Aorta (tissue), 5 donors: ENCODE measurements around the gene WBP4. TPM values are rescaled to one million over a fixed set of nuclear protein-coding genes. Genes with fewer than 3 reads are reported as not detected.

Experiments used
- ATAC-seq: fragments of 200-7000 bp; cut with Tn5 transposase; one replicate; pipeline ENCODE4 v1.9.1; 2022; ENCODE audit warnings: moderate library complexity; ENCODE audit not compliant: low FRiP score
- DNase-seq, 2 donors: peaks; one replicate each; pipeline ENCODE4 v3.0.0-alpha.2; 2020
- H3K27ac ChIP-seq, 2 donors: one replicate each; pipeline ENCODE4 v1.5.1; 2013; ENCODE audit warnings: low read length in 2 of 2, mild to moderate bottlenecking in 2 of 2, moderate library complexity in 2 of 2, control low read depth in 1 of 2, inconsistent platforms in 1 of 2, low read depth in 1 of 2
- H3K27me3 ChIP-seq, 2 donors: one replicate each; pipeline ENCODE4 v1.6.1; 2013; ENCODE audit warnings: control low read depth in 1 of 2, low read length in 1 of 2, mild to moderate bottlenecking in 1 of 2, moderate library complexity in 1 of 2; ENCODE audit not compliant: insufficient read depth in 2 of 2, control insufficient read depth in 1 of 2
- H3K36me3 ChIP-seq, 2 donors: one replicate each; pipeline ENCODE4 v1.6.1; 2013; ENCODE audit warnings: control low read depth in 1 of 2, low read length in 1 of 2, mild to moderate bottlenecking in 1 of 2; ENCODE audit not compliant: insufficient read depth in 2 of 2, control insufficient read depth in 1 of 2
- H3K4me1 ChIP-seq, 2 donors: one replicate each; pipeline ENCODE4 v1.6.1; 2013; ENCODE audit warnings: low read length in 2 of 2, control low read depth in 1 of 2, mild to moderate bottlenecking in 1 of 2, moderate library complexity in 1 of 2; ENCODE audit not compliant: insufficient read depth in 2 of 2, control insufficient read depth in 1 of 2
- H3K4me3 ChIP-seq, 2 donors: one replicate each; pipeline ENCODE4 v1.5.1; 2013; ENCODE audit warnings: low read length in 2 of 2, control low read depth in 1 of 2, mild to moderate bottlenecking in 1 of 2
- H3K9me3 ChIP-seq: one replicate; pipeline ENCODE4 v1.6.1; 2013; ENCODE audit warnings: mild to moderate bottlenecking, low read length; ENCODE audit not compliant: control insufficient read depth
- WGBS, 2 donors: extraction: QIAGEN DNeasy Blood & Tissue Kit; methylation state at CpG; one replicate each; pipeline ENCODE4 v1.1.7; 2013; 5-methylcytosine and 5-hydroxymethylcytosine counted together
- intact Hi-C, 2 donors: fragments of 100-400 bp; cut with DNase I; formaldehyde crosslinking; loops; one replicate each; pipeline versions ENCODE4 v1.14.2 to v1.15.0; 2022
- polyA plus RNA-seq, 2 donors: library from polyadenylated mRNA; stranded (reverse); fragments of 200-250 nt; gene quantifications; one replicate each; pipeline ENCODE4 v1.2.3, GENCODE V29; 2013
- total RNA-seq, 2 donors: library from RNA; stranded (reverse); fragmentation: NEBNext Ultra II Directional; extraction: Animal tissue kit (Norgen Biotek cat#: 25700); gene quantifications; one replicate each; pipeline ENCODE4 v1.2.1, GENCODE V29; 2021
- donor health status: healthy with polysubstance abuse.
- donor health status: Bipolar disorder and iron deficiency.
- donor health status: DM: no; HTN: no; CAD: no.
- donor health status: DM: no; HTN: no; CAD: no.
- donor health status: DM: yes; HTN: yes; CAD: no.

Gene WBP4
- total and polyA plus RNA-seq, 4 donors, result 9.9 to 17.9 (median 12.7) TPM

DNA sequence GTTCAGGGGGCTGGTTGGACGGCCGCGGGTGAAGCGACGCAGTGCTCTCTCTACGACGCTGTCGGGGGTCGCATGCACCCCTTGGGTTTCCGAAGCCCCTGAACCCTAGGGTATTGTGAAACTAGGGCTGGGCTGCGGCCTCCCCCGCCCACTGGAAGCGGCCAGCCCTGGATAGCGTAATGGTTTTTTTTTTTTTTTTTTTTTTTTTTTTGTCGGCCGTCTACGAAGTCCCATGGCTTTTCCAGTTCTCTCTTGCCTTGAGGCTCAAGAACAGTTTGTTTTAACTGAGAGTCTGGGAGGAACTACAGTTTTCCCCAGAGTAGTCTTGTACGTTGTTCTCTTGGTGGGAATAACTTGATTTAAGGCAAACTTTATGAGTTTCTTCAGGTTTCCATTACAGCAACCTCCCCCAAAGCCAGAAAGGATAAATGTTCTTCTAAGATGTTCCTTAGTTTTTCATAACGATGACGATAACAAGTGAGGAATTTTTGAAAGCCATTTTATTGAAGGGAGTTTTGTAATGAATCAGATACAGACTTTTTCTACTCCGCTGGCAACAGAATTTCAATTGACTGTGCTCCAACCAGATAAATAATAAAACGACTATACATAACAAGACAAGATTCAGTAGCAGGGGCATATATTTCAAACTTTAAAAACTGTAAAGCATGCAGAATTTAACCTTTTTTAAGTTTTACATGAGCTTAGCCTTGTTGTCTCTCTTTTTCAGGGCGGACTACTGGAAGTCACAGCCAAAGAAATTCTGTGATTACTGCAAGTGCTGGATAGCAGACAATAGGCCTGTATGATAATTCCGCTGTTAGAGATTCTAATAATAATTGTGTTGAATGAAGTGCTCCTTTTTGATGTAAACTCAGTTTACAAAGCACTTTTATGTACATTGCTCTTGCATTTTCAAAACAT lies 867 bp downstream of the WBP4 start:
- H3K4me1 ChIP-seq, result peaks cover 0 to 7% of the 10 kb centered on the region in 2 donors
- DNase-seq (no peak), ATAC-seq (peak; percentile 81)
- H3K4me3 ChIP-seq, result peak overlapping the region; percentile 36 to 97
- H3K36me3 ChIP-seq, result no peaks in the 10 kb centered on the region
- H3K9me3 ChIP-seq, result no peaks in the 10 kb centered on the region
- intact Hi-C loops, result loop anchor here in 1 of 2 donors (5.0 to 10.0 kb wide), 3 partner anchors 70 to 140 kb away; partner anchors contain the start of genes KBTBD6 and KBTBD7
- H3K27ac ChIP-seq, result peak overlapping the region; percentile 94 to 96
- WGBS, 2 donors, result 1% methylated on average over 21 to 24 of the region's 24 CpGs
- H3K27me3 ChIP-seq, result no peaks in the 10 kb centered on the region

DNA sequence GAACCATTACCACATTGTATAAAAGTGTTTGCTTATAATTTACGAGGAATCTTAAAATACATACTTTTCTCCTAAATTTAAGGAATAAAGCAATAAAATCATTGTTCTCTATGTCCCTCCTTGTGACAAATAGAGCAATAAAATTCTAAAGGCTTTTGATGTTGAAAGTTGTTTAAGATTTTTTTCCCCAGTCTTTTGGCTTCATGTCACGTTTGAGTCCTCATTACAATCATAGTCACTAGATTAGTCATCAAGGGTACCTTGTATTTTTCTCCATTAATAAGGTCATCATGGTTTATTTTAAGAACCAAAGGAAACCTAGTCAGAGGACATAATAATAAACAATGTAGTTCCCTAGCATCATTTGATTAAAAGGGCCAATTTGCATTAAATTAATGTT lies 3.2 kb downstream of the WBP4 start:
- DNase-seq (no peak), ATAC-seq (no peak)
- Histone ChIP-seq H3K4me1 (peaks cover 0 to 5% of the 10 kb centered on the region in 2 donors), H3K9me3 (no peaks in the 10 kb centered on the region), H3K27ac (no peak overlapping the region), H3K27me3 (no peaks in the 10 kb centered on the region), H3K4me3 (no peak overlapping the region), H3K36me3 (peaks cover 0 to 1% of the 10 kb centered on the region in 2 donors)
- intact Hi-C loops, result loop anchor here in 1 of 2 donors (5.0 to 10.0 kb wide), 3 partner anchors 68 to 142 kb away; partner anchors contain the start of genes KBTBD6 and KBTBD7
- 36 to 41% methylated on average over 2 of the region's 2 CpGs for WGBS, 2 donors

DNA sequence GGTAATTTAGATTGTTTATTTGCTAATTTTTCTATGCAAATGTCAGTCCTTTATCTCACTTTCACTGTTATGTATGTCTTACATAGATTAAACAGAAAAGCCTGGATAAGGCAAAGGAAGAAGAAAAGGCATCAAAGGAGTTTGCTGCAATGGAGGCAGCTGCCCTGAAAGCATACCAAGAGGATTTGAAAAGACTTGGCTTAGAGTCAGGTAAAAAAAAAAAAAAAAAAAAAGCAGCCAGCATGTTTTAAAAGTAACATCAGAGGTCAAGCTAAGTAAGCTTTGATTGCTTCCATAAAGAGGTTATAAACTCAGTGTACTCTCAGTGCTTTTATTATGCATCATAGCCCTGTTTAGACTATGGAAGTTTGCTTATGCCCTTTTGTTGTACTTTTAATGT lies 3.8 kb downstream of the WBP4 start:
- Histone ChIP-seq H3K27ac (no peak overlapping the region), H3K9me3 (no peaks in the 10 kb centered on the region), H3K4me1 (peaks cover 0 to 5% of the 10 kb centered on the region in 2 donors), H3K36me3 (peaks cover 0 to 1% of the 10 kb centered on the region in 2 donors), H3K4me3 (no peak overlapping the region), H3K27me3 (no peaks in the 10 kb centered on the region)
- no peak for DNase-seq
- intact Hi-C loops, result loop anchor here in 1 of 2 donors (10.0 kb wide), 1 partner anchor 130 kb away; the partner anchor contains the start of gene KBTBD7
- no peak for ATAC-seq

DNA sequence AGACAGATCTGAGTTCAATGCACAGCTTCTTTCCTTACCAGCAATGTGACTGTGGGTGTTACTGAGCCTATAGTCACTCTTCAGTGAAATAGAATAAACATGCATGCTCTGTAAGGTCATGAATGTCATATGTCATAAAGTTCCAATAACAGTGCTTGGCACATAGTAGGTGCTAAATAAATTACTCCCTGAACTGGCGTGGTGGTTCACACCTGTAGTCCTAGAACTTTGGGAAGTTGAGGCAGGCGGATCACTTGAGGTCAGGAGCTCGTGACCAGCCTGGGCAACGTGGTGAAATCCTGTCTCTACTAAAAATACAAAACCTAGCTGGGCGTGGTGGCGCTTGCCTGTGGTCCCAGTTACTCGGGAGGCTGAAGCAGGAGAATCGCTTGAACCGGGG lies 13.2 kb downstream of the WBP4 start:
- ATAC-seq (no peak), DNase-seq (no peak)
- Histone ChIP-seq H3K4me1 (no peaks in the 10 kb centered on the region), H3K9me3 (no peaks in the 10 kb centered on the region), H3K27me3 (no peaks in the 10 kb centered on the region), H3K4me3 (no peak overlapping the region), H3K36me3 (peaks cover 7 to 8% of the 10 kb centered on the region in 2 donors), H3K27ac (no peak overlapping the region)
- intact Hi-C loops, result no loop called here
- WGBS, 2 donors, result 87 to 90% methylated on average over 9 of the region's 9 CpGs

DNA sequence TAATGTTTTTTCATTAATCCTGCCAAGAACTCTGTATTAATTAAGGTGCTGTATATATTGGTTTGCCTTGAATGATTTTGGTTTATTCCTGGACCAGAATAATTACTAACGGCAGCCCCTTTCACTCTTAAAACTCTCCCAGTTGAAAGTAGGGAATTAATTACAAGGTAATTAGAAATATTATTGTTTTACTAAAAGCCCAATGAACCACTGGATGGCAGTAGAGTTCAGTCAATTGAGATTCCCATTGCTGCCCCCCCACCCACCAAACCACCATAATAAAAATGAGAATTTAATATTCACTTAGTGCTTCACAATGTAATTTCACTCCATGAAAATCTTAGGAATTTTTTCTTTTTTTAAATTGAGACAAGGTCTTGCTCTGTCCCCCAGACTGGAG lies 13.7 kb downstream of the WBP4 start:
- DNase-seq, result no peak
- intact Hi-C loops, result loop anchor here (5.0 kb wide), 1 partner anchor 147 kb away; no protein-coding TSS in a partner anchor
- H3K4me1 ChIP-seq, result no peaks in the 10 kb centered on the region
- no peak overlapping the region for H3K27ac ChIP-seq
- H3K36me3 ChIP-seq, result peaks cover 7 to 8% of the 10 kb centered on the region in 2 donors
- WGBS, 2 donors, result 48 to 70% methylated on average over 1 of the region's 1 CpG
- H3K27me3 ChIP-seq, result no peaks in the 10 kb centered on the region
- H3K9me3 ChIP-seq, result no peaks in the 10 kb centered on the region
- no peak overlapping the region for H3K4me3 ChIP-seq
- no peak for ATAC-seq

DNA sequence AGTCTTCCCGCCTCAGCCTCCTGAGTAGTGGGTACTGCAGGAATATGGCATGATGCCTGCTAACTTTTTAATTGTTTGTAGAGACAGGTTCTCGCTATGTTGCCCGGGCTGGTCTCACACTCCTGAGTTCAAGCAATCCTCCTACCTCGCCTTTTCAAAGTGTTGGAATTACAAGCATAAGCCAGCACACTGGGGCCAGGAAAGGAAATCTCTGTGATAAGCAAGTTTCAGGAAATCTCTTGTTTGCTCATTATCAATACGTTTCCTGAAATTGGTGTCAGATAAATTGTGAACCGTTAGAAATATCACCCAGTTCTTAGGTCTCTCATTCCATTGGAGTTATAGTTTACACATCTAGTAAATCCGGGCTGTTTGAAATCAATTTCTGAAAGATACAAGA lies 14.2 kb downstream of the WBP4 start:
- ATAC-seq (no peak), DNase-seq (no peak)
- H3K27ac ChIP-seq, result no peak overlapping the region
- H3K4me1 ChIP-seq, result no peaks in the 10 kb centered on the region
- H3K4me3 ChIP-seq, result no peak overlapping the region
- H3K9me3 ChIP-seq, result no peaks in the 10 kb centered on the region
- intact Hi-C loops, result loop anchor here (5.0 kb wide), 1 partner anchor 147 kb away; no protein-coding TSS in a partner anchor
- 90 to 92% methylated on average over 7 of the region's 7 CpGs for WGBS, 2 donors
- H3K27me3 ChIP-seq, result no peaks in the 10 kb centered on the region
- peaks cover 4 to 7% of the 10 kb centered on the region in 2 donors for H3K36me3 ChIP-seq

DNA sequence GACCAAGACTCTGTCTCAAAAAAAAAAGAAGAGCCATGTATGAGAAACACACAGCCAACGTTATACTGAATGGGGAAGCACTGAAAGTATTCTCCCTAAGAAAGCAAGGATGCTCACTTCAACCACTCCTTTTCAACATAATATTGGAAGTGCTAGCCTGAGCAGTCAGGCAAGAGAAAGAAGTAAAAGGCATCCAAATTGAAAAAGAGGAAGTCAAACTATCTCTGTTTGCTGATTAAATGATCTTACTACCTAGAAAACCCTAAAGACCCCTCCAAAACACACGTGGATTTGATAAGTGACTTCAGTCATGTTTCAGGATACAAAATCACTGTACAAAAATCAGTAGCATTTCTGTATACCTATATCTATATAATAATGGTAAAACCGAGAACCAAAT lies 16.2 kb downstream of the WBP4 start:
- WGBS, 2 donors, result 88 to 90% methylated on average over 3 of the region's 3 CpGs
- ATAC-seq, result no peak

DNA sequence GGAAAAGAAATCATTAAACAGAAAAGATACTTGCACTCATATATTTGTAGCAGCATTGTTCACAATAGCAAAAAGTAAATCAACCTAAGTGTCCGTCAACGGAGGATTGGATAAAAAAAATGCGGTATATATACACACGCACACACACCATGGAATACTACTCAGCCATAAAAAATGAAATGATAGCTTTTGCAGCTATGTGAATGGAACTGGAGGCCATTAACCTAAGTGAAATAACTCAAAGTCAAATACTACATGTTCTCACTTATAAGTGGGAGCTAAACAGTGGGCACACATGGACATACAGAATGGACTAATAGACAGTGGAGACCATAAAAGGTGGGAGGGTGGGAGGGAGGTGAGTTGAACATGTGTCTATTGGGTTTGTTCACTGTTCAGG lies 18.4 kb downstream of the WBP4 start:
- WGBS, 2 donors, result 97 to 98% methylated on average over 4 of the region's 4 CpGs
- Histone ChIP-seq H3K27me3 (no peaks in the 10 kb centered on the region), H3K36me3 (peaks cover 3 to 4% of the 10 kb centered on the region in 2 donors), H3K27ac (no peak overlapping the region), H3K4me3 (no peak overlapping the region), H3K4me1 (no peaks in the 10 kb centered on the region), H3K9me3 (no peaks in the 10 kb centered on the region)
- no peak for ATAC-seq
- DNase-seq, result no peak
- intact Hi-C loops, result loop anchor here (5.0 kb wide), 1 partner anchor 143 kb away; no protein-coding TSS in a partner anchor

More for the DNA sequence above, 16.2 kb downstream of the WBP4 start:
- no peaks in the 10 kb centered on the region for H3K27me3 ChIP-seq
- no peak overlapping the region for H3K4me3 ChIP-seq
- no peak overlapping the region for H3K27ac ChIP-seq
- no peaks in the 10 kb centered on the region for H3K4me1 ChIP-seq
- DNase-seq, result no peak
- peaks cover 3 to 6% of the 10 kb centered on the region in 2 donors for H3K36me3 ChIP-seq
- intact Hi-C loops, result loop anchor here (5.0 kb wide), 1 partner anchor 145 kb away; no protein-coding TSS in a partner anchor
- H3K9me3 ChIP-seq, result no peaks in the 10 kb centered on the region
